Measurements from ENCODE around the gene SEC24B.
A peak's percentile ranks its signal among the peaks of the same experiment; 100 is the strongest.
"Not testable (repeated sequence)": the region's sequence is repeated elsewhere in the genome, so short reads cannot be mapped to it uniquely, and the experiment has no call there.

The SEC24B gene

DNA sequence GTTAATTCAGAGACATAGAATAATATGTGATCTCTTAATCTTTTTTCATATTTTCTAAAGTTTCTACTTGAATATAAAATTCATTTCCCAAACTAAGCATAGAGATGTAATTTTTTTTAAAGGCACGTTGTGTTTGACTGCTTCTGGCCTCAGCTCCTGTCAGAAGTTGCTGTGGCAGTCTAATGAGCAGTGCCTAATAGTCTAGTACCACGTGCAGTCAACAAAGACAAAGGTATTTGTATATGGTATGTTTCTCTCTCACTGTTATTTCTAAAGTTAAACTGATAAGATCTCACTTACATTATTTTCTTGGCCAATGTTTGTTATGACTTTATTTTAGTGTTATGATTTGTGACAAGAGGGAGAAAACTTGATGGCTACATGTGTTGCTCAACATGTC, 77.8 kb downstream of the SEC24B start:
- no peak for DNase-seq

DNA sequence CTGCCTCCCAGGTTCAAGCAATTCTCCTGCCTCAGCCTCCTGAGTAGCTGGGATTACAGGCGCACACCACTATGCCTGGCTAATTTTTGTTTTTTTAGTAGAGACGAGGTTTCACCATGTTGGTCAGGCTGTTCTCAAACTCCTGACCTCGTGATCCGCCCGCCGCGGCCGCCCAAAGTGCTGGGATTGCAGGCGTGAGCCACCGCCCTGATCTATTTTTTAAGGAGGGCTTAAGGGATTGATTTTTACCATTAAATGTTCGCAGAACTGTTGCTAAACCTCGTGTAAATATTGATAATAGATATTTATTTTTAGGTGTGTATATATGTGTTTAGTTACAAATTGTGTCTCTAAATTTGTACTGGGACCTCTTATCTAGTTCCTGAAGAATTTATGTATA, 79.8 kb downstream of the SEC24B start:
- DNase-seq: not testable (repeated sequence)

DNA sequence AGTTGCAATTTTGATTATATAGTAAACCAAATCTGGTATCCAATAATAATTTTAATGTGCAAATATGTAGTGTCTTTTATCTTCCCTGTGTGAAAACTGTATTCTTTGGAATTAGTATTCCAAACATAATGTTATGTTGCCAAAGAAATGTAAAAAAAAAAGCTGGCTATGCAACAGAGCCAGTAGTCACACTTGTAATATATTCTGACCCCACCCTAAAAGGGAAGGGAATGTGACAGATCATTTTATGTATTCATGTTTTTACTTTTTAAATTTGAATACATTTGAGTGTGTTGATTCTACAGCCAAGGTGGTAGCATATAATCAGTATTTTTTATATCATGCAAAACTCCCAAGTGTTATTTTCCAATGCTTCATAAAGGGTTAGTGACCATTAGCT, 98.6 kb downstream of the SEC24B start:
- DNase-seq: no peak

DNA sequence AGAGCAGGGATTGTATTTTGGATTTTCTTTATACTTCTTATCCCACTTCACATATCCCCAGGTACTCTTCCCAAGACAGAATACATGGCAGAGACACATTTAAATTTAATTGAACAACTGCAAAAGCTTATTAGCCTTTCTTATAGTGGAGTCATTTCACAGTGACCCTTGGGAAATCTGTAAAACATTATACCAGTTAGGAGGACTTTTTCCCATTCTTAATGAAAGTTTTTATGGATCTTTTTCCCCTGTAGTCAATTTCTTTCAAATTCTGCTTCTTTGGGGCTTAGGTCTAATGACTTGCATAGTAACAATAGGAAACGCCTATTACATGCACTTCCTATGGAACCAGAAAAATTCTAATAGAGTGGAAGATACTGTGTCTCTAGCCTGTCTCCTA, 111.8 kb downstream of the SEC24B start:
- no peak for DNase-seq

DNA sequence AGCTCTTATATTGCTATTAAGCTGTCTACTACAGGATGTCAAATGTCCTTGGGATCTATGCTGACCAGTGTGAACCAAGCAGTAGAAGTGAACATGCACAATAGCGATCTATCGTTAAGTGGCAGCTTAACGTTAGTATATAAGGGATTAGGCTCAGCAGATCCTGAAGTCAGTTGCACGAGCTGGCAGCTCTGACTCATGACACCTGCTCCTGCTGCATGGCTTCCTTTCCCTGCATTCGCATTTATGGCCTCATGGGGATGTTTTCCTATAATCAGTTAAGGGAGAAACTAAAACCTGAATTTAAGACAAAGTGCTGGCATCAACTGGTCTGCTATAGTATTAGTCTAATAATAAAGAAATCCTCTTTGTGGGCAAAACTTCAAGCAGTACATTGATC, 113.8 kb downstream of the SEC24B start:
- DNase-seq: no peak

DNA sequence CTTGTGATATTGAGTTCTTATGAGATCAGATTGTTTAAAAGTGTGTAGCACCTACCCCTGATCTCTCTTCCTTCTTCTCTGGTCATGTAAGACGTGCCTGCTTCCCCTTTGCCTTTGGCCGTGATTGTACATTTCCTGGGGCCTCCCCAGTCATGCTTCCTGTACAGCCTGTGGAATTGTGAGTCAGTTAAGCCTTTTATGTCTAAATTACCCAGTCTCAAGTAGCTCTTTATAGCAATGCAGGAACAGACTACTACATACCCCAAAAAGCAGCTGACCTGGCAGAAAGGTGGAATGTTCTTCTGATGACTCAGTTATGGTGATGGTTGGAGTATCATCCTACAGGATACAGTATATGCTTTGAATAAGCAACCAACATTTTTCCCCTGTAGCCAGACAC, 115.0 kb downstream of the SEC24B start:
- DNase-seq: no peak

DNA sequence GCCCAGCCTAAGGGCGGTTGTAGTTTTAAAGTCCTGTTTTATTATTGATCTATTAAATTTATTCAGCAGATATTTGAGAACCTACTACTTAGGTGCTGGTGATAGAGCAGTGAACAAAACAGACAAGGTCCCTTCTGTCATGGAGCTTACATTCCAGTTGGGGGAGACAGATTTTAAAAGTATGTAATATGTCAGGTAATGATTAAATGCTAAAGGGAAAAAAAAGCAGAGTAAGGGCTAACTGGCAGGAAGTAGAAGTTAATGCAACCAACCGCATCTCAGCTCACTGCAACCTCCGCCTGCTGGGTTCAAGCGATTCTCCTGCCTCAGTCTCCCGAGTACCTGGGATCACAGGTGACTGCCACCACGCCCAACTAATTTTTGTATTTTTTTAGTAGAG, 118.6 kb downstream of the SEC24B start:
- DNase-seq: no peak

DNA sequence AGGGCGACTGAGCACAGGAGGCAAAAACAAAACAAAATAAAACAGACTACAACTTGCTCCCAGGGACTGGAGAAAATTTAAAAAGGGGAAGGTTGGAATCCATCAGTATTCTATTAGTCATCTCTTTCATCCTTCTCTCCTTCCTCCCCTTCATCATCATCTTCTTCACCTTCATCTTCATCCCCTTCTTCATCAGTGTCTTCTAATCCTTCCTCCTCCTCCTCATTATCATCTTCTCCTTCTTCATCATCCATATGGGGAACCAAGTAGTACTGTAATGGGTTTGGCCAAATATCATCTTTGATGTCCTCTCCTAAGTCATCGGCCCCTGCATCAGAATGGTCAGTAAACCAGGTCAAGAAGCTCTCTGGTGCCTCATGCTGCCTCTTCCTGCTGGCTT, 119.5 kb downstream of the SEC24B start:
- DNase-seq: no peak

DNA sequence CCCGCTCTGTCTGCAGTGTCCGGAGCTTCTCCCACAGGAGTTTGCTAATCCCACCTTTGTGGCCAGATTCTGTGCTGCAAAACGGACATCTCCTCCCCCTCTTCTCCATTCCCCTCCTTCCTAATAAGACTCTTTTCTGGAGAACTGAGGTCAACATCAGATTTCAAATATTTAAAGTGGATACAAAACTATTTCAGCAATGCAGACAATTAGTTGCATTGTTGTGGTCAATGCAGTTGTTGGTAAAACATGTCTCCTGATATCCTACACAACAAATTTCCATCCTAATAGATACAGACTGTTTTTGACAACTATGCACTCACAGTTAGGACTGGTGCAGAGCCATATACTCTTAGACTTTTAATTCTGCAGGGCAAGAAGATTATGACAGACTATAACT, 121.4 kb downstream of the SEC24B start:
- DNase-seq: no peak

DNA sequence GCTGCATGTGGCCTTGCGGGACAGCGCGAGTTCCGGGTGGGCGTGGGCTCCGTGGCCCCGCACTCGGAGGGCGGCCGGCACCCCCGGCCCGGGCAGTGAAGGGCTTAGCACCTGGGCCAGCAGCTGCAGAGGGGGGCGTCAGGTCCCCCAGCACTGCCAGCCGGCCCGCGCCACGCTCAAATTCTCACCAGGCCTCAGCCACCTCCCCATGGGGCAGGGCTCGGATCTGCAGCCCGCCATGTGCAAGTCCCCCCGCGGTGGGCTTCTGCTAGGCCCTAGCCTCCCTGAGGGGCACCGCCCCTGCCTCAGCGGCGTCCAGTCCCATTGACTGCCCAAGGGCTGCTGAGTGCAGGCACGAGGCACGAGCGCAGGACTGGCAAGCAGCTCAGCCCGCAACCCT, 123.8 kb downstream of the SEC24B start:
- no peak for DNase-seq

DNA sequence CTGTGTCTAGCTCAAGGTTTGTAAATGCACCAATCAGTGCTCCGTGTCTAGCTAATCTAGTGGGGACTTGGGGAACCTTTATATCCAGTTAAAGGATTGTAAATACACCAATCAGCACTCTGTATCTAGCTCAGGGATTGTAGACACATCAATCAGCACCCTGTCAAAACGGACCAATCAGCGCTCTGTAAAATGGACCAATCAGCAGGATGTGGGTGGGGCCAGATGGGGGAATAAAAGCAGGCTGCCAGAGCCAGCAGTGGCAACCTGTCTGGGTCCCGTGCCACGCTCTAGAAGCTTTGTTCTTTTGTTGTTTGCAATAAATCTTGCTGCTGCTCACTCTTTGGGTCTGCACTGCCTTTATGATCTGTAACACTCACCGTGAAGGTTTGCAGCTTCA, 124.5 kb downstream of the SEC24B start:
- DNase-seq: not testable (repeated sequence)

DNA sequence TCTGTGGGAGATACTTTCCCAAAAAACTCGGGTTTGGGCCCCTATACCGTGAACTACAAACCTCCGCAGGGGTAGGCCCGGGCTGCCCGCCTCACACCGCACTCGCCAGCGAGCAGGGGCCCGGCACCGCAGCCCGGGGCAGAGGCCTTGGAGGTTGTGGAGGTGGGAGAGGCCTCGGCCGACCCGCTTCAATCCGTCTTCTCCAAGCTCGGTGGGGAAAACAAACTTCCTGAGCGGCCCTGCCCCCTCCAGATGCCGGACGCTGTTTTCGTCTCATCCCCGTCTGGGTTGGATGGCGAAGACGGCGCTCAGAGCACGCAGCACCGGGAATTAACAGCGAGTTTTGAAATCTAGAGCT, 126.0 kb downstream of the SEC24B start:
- DNase-seq: no peak

DNA sequence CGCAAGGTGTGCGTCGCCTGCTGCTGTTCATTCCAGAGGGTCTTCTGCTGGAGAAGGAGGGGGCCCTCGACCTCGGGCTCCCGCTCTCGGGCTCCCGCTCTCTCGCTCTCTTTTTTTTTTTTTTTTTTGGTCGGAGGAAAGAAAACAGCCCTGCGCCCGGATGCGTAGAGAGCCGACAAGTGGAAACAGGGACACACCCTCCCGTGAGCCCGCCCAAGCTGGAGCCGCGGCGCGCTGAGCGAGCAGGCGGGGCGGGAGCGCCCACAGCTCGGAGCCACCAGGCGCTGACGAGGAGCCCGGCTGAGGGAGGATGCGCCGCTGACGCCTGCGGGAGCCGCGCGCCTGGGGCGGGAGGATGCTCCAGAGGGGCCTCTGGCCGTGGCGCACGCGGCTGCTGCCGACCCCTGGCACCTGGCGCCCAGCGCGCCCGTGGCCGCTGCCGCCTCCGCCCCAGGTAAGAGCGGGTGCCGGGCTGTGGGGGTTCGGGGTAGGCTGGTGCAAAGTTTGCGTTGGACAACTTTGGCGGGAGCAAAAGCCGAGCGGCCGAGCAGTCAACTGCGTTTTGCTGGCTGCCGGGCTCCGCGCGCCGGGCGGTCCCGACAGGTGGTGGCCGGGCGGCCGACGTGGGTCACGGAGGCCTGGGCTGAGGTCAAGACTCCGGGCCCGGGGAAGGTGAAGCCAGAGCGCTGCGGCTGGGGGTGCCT, 126.5 kb downstream of the SEC24B start, which contains the start of gene MCUB:
Gene MCUB (plus strand): TSS at position 264 of the 704 bp plus-strand sequence. CDS start 92 bp downstream, at position 356.
- peak; percentile 74 for DNase-seq

DNA sequence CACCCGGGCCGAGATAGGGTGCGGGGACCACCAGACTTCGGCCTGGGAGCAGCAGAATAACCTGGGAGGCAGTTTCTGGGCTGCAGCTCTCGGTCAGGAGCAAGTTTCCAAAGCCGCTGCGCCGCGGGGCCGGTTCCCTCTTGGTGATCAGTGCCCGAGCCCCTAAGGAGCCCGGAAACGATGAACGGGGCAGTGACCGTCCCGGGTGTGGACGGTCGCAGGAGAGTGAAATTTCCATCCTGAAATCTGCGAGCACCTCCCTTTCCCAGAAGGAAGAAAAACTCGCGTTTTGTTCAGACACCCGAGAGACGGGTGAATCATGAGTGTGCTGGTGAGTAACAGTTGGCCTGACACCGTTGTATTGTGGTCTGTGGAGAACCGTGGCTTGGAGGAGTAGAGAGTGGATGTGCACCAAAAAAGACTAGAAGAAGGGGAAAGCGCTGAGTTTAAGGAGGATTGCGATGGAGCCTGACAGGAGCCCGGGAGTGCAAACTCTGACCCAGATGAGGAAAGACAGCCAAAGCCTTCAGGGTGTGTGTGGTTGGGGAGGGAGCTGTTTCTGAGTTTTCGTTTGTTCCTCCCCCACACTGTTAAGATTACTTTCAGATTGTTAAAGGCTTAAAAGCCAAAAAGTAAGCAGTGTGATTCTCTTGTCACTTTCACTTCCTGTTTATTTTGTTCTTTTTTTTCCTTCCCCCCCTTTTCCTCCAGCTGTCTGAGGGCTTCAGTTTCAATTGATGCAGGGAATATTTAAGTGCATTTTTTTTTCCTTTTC, 127.3 kb downstream of the SEC24B start:
- no peak for DNase-seq

DNA sequence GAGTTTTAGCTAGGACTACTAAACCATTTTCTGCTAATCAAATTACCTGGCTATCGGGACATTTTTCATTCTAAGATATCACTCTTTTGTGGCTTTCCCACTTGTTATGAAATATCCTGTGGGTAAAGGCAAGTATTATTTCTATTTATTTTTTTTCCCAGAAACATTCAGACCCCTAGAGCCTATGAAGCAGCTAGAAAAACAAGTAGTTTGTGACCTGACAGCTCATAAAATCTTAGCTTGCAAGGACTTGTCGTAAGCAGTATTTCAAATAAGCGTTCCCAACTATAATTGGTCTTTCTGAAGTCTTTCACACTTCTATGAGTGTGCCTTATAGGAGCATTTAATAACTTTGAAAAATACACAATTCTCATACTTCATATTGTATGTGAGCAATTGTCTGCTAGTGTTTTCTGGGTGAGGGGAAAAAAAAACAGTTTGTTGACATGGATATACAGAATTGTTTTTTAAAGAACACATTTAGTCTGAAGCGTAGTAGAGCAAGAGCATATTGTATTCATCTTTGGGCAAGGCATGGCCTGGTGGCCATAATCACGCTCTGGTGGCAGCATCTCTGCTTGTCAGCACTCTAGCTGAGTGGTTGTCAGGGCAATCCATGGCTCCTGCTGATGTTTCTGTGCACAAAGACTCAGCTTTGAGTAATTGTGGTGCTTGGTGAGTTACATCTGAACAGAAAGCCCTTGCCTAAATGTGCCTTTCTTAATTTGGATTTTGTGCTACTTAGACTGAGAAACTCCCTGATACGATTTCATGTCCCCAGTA, 129.0 kb downstream of the SEC24B start:
- DNase-seq: peak; percentile 4

DNA sequence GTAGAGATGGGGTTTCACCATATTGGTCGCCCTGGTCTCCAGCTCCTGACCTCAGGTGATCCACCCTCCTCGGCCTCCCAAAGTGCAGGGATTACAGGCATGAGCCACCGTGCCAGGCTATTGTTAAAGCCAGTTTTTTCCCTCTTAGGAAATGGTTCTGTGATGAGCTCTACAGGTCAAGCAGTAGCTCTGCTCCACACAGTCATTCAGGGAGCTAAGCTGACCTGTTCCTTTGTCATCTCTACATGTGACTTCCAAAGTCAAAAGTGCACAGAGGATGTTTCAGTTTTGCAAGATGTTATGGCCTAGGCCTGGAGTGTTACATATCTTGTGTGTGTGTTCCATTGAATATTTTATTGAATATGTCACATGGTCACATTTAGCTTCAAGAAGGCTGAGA, 137.9 kb downstream of the SEC24B start:
- no peak for DNase-seq

DNA sequence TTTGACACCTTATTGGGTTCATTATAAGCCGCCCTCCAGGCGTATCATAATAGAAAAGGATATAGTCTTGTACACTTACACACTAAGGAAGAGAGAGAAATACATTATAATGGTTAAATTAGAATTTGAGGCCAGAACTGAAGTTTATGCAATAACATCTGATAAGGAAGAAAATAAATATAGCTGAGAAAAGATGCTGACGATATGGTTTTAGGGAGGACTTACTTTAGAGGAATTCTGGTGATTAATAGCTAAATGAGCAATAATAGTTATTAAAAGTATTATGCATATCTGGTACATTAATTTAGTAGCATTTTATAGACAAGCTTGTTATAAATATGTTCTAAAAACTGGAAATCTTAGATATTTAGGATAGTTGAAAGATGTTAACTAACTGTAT, 138.5 kb downstream of the SEC24B start:
- DNase-seq: no peak

DNA sequence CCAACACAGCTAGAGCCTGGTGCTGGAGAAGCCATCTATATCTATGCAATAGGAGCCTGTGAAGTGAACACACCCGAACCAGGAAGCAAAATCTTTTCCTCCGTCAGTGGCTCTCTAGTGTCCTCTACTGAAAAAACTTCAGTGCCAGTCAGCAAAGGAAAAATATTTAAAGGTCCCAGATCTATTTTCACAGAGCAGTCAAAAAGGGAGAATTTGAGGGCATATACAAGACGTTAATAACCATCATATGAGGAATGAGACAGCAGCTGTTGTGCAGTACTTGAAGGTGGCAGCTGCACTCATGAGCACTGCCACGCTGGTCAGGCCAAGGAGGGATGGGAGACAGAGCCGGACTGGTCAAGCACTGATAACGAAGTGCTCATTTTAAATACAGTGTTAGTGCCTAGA, 140.8 kb downstream of the SEC24B start:
- DNase-seq: no peak

DNA sequence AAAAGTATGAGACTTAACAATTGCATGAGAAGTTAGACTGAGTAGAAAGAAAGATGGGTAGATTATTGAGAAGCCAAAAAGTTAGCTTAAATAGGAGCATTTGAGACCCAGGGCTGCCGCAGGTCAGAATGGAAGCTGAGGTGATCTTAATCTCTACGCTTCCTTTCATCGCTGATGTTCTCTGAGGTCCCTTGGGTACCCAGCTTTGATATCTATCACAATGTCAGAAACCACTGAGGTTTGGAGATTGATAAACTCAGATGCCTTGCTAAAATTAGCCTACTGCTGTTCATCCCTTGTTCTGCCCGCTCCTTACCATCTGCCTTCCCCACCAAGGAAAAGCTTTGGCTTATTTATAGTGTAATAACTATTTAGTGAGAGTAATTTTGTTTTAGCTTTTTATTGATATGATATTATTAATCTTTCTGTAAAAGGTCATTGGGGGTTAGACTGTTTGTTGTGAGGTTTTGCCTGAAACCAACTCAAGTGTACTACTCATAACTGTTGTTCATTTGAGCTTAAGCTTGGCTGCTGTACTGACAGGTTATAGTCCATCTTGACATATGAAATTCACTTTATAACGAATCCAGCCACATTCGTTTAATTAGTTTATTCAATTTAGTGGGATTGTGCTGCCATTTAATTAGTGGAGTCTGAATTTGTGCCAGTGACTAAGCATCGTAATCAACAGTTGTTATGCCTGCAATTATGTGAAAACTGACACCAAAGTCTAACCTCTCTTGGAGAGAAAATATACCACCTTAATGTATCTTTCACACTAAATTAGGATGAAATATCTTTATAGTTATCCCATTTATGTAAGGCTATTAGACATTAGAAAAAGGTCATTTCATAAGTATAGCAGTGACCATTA, 141.6 kb downstream of the SEC24B start:
- DNase-seq: no peak

DNA sequence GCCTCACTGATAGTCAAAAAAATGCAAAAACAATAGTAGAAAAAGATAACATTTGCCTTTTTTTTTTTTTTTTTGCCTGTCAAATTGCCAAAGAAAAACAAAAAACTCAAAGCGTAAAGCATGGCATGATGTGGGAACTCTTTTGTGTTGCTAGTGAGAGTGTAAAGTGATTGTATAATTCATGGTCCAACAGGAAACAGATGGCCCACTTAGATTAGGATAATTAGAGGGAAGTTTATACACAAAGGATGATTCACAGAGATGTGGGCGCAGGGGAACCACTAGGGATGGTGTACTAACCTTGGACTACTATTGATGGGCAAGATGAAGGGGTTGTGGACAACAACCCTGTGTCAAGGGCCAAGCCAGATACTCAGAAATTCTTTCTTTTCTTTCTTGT, 142.8 kb downstream of the SEC24B start:
- peak; percentile 67 for DNase-seq

DNA sequence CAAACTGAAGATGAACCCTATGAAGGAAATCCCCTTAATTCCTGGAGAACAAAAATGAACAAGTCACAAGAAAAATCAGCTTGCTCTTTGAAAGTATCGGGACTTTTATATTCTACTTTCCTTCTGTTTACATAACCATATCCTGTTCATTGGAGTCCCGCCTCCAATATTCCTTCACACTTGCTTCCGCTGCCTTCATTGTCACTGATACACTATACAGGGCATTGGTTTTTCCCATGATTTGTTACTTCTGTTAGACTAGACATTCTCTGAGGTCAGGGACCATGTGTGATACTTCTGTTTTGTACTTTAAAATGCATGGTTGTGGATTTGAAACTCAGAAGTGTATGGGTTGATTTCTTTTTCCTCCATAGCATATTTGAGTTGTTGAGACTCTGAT, 145.2 kb downstream of the SEC24B start:
- no peak for DNase-seq

DNA sequence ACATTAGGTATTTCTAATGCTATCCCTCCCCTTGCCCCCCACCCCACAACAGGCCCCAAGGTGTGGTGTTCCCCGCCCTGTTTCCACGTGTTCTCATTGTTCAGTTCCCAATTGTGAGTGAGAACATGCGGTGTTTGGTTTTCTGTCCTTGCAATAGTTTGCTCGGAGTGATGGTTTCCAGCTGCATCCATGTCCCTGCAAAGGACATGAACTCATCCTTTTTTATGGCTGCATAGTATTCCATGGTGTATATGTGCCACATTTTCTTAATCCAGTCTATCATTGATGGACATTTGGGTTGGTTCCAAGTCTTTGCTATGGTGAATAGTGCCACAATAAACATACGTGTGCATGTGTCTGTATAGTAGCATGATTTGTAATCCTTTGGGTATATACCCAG, 146.4 kb downstream of the SEC24B start:
- not testable (repeated sequence) for DNase-seq

DNA sequence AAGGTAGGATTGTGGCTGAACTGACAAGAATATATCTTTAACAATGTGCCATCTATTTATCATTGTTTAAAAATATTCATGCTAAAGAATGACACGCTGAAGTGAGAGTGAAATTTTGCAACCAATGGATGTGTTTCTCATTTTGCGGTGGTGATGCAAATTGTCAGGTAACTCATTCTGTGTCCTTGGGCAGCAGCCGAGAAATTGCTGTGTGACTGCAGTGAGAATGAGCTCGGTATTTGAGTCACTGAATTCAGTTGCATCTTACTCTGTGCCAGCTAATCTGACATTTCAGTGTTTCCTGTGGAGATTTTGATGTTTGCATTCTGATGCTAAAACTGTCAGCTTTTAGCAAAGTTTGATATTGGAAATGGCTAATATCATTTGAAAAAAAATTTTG, 154.6 kb downstream of the SEC24B start:
- no peak for DNase-seq
